Prostate gland (tissue), 2 donors: Measurements from ENCODE around the gene HSH2D. TPM values are rescaled to one million over a fixed set of nuclear protein-coding genes. Genes with fewer than 3 reads are reported as not detected.
"Not testable (repeated sequence)": the region's sequence is repeated elsewhere in the genome, so short reads cannot be mapped to it uniquely, and the experiment has no call there.

Experiments used
- DNase-seq: peaks from one replicate; pipeline ENCODE4 v3.0.0-alpha.2; 2019; ENCODE audit warnings: low spot score
- H3K27ac ChIP-seq, 2 donors: fragments of 200-600 bp; sonication (generic); 2 replicates each; pipeline ENCODE4 v1.5.1; 2017 to 2019
- H3K27me3 ChIP-seq: fragments of 200-600 bp; sonication (generic); replicated peaks from 2 replicates; pipeline ENCODE4 v1.5.1; 2019; ENCODE audit not compliant: insufficient read depth
- H3K36me3 ChIP-seq, 2 donors: fragments of 200-600 bp; sonication (generic); 1 replicate in 1 of 2; 2 replicates in 1 of 2; pipeline versions ENCODE4 v1.5.1 to v1.8.1; 2017 to 2019
- H3K4me1 ChIP-seq: fragments of 200-600 bp; sonication (generic); replicated peaks from 2 replicates; pipeline ENCODE4 v1.5.1; 2019
- H3K4me3 ChIP-seq, 2 donors: fragments of 200-600 bp; sonication (generic); 2 replicates each; pipeline ENCODE4 v1.5.1; 2017 to 2019
- H3K9me3 ChIP-seq: fragments of 200-600 bp; sonication (generic); 2 replicates; pipeline ENCODE4 v1.5.1; 2017
- POLR2A ChIP-seq: fragments of 450-650 bp; IDR thresholded peaks from one replicate; pipeline ENCODE4 v1.6.1; 2016; ENCODE audit warnings: antibody characterized with exemption, mild to moderate bottlenecking
- POLR2AphosphoS5 ChIP-seq: sonication (generic); formaldehyde crosslinking; IDR thresholded peaks from one replicate; pipeline ENCODE4 v1.6.1; 2017; ENCODE audit warnings: antibody characterized with exemption
- WGBS: methylation state at CpG from one replicate; pipeline ENCODE4 v1.1.5; 2018; 5-methylcytosine and 5-hydroxymethylcytosine counted together
- intact Hi-C: fragments of 100-400 bp; cut with DNase I; formaldehyde crosslinking; loops from one replicate; pipeline ENCODE4 v1.14.2; 2022
- total RNA-seq, 2 donors: library from RNA; depleted of rRNA; stranded (reverse); fragments of >200 nt; gene quantifications; one replicate each; pipeline ENCODE4 v1.1.0, GENCODE V29; 2016
- TF ChIP-seq, protein P1 (sequence below), 4 experiments: fragments of 200-600 bp in 2 of 4; fragments of 450-650 bp in 2 of 4; sonication (generic) in 2 of 4; IDR thresholded peaks; 1 replicate in 3 of 4; 2 replicates in 1 of 4; pipeline ENCODE4 v1.5.1; 2016 to 2019; ENCODE audit warnings: antibody characterized with exemption in 4 of 4, mild to moderate bottlenecking in 2 of 4, moderate library complexity in 2 of 4

The HSH2D gene
- total RNA-seq, 2 donors from 2014 or later: 12.6 to 13.5 TPM

DNA sequence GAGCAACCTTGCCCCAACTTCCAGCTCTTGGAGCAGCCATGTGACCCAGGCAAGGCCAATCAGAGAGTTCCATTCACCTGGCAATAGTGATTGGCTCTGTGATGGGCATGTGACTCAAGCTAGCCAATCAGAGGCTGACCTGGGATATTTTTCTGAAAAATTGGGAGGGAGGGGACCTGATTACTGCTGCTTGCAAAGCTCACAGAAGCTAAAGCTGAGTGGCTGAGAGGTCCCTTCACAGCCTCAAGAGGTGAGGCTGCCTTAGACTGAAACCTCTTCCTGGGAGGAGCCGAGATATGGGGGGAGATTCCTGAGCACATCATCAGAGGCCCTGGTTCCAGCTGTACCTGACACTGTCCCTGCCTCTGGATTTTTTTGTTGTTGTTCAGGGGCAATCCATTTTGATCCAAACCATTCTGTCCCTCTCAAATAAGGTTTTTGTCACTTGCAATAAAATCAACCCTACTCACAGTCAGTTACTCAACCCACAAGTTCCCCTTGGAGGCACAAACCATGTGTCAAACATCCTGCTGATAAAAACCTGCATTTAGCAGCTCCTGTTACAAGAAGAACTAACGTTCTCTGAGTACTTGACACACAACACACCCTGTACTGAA is 25.1 kb downstream of the HSH2D start:
- intact Hi-C loops: no loop called here
- no peak overlapping the region for H3K27ac ChIP-seq
- no peaks in the 10 kb centered on the region for H3K36me3 ChIP-seq
- H3K9me3 ChIP-seq: no peaks in the 10 kb centered on the region
- no peak for TF ChIP-seq POLR2AphosphoS5
- TF ChIP-seq POLR2A: no peak
- TF ChIP-seq, protein P1, sequence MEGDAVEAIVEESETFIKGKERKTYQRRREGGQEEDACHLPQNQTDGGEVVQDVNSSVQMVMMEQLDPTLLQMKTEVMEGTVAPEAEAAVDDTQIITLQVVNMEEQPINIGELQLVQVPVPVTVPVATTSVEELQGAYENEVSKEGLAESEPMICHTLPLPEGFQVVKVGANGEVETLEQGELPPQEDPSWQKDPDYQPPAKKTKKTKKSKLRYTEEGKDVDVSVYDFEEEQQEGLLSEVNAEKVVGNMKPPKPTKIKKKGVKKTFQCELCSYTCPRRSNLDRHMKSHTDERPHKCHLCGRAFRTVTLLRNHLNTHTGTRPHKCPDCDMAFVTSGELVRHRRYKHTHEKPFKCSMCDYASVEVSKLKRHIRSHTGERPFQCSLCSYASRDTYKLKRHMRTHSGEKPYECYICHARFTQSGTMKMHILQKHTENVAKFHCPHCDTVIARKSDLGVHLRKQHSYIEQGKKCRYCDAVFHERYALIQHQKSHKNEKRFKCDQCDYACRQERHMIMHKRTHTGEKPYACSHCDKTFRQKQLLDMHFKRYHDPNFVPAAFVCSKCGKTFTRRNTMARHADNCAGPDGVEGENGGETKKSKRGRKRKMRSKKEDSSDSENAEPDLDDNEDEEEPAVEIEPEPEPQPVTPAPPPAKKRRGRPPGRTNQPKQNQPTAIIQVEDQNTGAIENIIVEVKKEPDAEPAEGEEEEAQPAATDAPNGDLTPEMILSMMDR (IDR thresholded peaks at IDR 0.05): no peak
- 50% methylated on average over 2 of the region's 2 CpGs for WGBS
- no peaks in the 10 kb centered on the region for H3K4me1 ChIP-seq
- no peak overlapping the region for H3K4me3 ChIP-seq
- H3K27me3 ChIP-seq: no peaks in the 10 kb centered on the region
- DNase-seq: no peak

DNA sequence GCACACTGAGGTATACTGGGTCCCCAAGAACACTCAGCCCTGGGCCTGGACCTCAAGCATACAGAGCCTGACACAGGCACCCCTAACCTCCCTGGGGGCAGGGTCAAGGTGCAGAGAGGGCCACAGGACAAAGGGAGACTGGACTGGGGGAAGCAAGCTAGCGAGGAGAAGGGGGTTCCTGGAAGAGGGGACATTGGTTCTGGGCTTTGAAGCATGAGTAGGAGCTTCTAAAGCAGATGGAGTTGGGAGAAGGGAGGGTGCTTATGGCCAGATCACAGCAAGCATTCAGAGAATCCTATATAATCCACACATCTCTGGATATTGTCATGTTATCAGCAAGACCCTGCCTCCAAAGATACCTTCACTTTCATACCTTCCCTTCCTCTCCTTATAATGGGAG is 26.6 kb downstream of the HSH2D start:
- intact Hi-C loops: no loop called here
- Histone ChIP-seq H3K4me1 (no peaks in the 10 kb centered on the region), H3K9me3 (no peaks in the 10 kb centered on the region), H3K4me3 (no peak overlapping the region), H3K36me3 (no peaks in the 10 kb centered on the region), H3K27ac (no peak overlapping the region), H3K27me3 (no peaks in the 10 kb centered on the region)
- no peak for DNase-seq
- TF ChIP-seq, protein P1 (IDR thresholded peaks at IDR 0.05): no peak
- TF ChIP-seq POLR2A (no peak), POLR2AphosphoS5 (no peak)
- WGBS: 87% methylated on average over 1 of the region's 1 CpG

DNA sequence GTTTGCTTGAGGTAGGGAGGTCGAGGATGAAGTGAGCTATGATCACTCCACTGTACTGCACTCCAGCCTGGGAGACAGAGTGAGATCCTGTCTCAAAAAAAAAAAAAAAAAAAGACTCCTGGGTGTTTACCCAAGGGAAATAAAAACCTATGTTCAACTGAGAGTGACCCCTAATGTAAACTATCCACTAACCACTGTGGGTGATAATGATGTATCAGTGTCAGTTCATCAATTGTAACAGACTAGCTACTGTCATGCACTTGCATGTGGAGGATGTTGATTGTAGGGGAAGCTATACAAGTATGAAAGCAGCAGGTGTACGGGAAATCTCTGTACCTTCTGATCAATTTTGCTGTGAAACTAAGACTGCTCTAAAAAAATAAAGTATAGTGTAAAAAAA is 32.5 kb downstream of the HSH2D start:
- Histone ChIP-seq H3K27ac (no peak overlapping the region), H3K4me3 (no peak overlapping the region), H3K27me3 (no peaks in the 10 kb centered on the region), H3K4me1 (no peaks in the 10 kb centered on the region), H3K36me3 (no peaks in the 10 kb centered on the region), H3K9me3 (no peaks in the 10 kb centered on the region)
- TF ChIP-seq POLR2AphosphoS5 (no peak), POLR2A (no peak)
- TF ChIP-seq, protein P1 (IDR thresholded peaks at IDR 0.05): no peak
- WGBS: 59% methylated on average over 2 of the region's 2 CpGs
- intact Hi-C loops: no loop called here
- DNase-seq: no peak

DNA sequence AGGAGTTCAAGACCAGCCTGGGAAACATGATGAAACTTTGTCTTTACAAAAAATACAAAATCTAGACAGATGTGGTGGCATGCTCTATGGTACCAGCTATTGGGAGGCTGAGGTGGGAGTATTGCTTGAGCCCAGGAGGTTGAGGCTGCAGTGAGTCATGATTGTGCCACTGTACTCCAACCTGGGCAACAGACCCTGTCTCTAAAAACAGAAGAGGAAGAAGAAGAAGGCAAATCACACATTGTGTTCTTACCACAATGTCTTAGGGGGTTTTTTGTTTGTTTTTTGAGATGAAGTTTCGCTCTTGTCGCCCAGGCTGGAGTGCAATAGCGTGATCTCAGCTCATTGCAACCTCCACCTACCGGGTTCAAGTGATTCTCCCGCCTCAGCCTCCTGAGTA is 35.4 kb downstream of the HSH2D start:
- DNase-seq, H3K9me3 ChIP-seq, intact Hi-C loops, H3K4me3 ChIP-seq, H3K4me1 ChIP-seq, H3K27me3 ChIP-seq, H3K27ac ChIP-seq, H3K36me3 ChIP-seq: not testable (repeated sequence)
- WGBS: 87% methylated on average over 5 of the region's 5 CpGs

DNA sequence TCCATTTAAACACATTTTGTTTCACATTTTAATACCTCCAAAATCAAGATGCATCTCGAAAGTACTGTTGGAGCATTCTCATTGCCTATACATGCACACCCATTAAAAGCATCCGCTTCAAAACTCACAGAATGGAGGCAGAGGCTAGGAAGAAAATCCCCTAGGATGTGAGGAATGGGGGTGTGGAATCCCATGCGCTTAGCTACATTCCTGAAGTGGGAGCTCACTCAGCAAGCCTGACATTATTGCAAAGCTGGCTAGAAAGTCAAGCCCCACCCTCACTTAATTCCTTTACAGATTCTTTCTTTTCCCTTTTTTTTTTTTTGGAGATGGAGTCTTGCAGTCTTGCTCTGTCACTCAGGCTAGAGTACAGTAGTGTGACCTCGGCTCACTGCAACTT is 37.1 kb downstream of the HSH2D start:
- WGBS: 49% methylated on average over 4 of the region's 4 CpGs

DNA sequence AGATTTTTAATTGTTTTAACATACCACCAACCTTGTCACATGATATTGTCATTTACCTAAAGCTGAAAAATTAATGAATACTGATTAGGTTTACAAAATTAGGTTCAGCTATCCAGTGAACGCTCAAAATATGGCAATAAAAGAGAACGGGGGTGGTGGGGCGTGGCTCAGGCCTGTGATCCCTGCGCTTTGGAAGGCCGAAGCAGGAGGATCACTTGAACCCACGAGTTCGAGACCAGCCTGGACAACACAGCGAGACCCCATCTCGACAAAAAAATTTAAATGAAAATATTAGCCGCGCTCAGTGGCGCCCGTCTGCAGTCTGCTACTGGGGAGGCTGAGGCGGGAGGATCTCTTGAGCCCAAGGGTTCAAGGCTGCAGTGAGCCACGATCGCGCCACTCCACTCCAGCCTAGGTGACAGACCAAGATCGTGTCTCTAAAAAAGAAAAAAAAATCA is 41.2 kb downstream of the HSH2D start:
- WGBS: 43% methylated on average over 18 of the region's 18 CpGs
- H3K27me3 ChIP-seq: no peaks in the 10 kb centered on the region
- peak overlapping the region; percentile 74 to 83 for H3K27ac ChIP-seq
- TF ChIP-seq POLR2AphosphoS5 (no peak), POLR2A (no peak)
- TF ChIP-seq, protein P1 (IDR thresholded peaks at IDR 0.05): no peak
- H3K4me1 ChIP-seq: peaks cover 5% of the 10 kb centered on the region
- no peak for DNase-seq
- intact Hi-C loops: loop anchor here (5.0 to 10.0 kb wide), 3 partner anchors 72 to 1080 kb away; partner anchors contain the start of genes RAB8A and SYDE1
- no peaks in the 10 kb centered on the region for H3K36me3 ChIP-seq
- H3K4me3 ChIP-seq: peak overlapping the region; percentile 83 to 99
- no peaks in the 10 kb centered on the region for H3K9me3 ChIP-seq

More for the DNA sequence above, 37.1 kb downstream of the HSH2D start:
- Histone ChIP-seq H3K27ac (no peak overlapping the region), H3K36me3 (no peaks in the 10 kb centered on the region), H3K4me3 (no peak overlapping the region), H3K27me3 (no peaks in the 10 kb centered on the region), H3K9me3 (no peaks in the 10 kb centered on the region), H3K4me1 (no peaks in the 10 kb centered on the region)
- DNase-seq: no peak
- intact Hi-C loops: loop anchor here (5.0 to 10.0 kb wide), 3 partner anchors 68 to 1076 kb away; partner anchors contain the start of genes RAB8A and SYDE1
- TF ChIP-seq POLR2A: no peak
- TF ChIP-seq POLR2AphosphoS5: no peak
